A673 (cell line): Measurements from ENCODE around the gene TGFBR1.

Source experiments
- EZH2 ChIP-seq: fragments of 200-600 bp; sonication (generic); IDR thresholded peaks from 2 replicates; pipeline ENCODE4 v1.6.1; 2017; ENCODE audit warnings: borderline replicate concordance, low read depth, mild to moderate bottlenecking, mixed read lengths, antibody characterized with exemption, low read length; ENCODE audit not compliant: poor library complexity, severe bottlenecking
- TF ChIP-seq, protein P1 (sequence below): fragments of 300-800, 200-600 bp; sonication (generic); conservative IDR thresholded peaks from 2 replicates; pipeline ENCODE4 v1.5.1; 2017; ENCODE audit warnings: low read depth, mild to moderate bottlenecking, antibody characterized with exemption, low read length, moderate library complexity, mixed read lengths

DNA sequence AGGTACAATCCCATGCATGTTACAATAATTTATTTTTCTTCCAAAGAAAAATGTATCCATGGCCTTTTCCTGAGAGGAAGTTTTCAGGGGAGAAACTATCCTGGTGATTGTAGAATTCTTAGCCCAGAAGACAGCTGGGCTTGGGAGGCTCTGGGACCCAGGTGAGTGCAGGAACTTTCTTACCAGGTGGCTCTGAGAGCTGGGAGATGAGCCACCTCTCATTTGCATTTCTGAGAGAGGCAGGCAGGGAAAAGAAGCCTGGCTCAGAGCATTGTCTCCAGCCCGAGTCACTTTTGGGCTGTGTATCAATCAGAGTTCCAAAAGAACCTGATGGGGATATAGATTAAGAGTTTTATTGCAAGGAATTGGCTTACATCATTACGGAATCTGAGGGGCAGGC lies 64.2 kb downstream of the TGFBR1 start:
- TF ChIP-seq, protein P1, sequence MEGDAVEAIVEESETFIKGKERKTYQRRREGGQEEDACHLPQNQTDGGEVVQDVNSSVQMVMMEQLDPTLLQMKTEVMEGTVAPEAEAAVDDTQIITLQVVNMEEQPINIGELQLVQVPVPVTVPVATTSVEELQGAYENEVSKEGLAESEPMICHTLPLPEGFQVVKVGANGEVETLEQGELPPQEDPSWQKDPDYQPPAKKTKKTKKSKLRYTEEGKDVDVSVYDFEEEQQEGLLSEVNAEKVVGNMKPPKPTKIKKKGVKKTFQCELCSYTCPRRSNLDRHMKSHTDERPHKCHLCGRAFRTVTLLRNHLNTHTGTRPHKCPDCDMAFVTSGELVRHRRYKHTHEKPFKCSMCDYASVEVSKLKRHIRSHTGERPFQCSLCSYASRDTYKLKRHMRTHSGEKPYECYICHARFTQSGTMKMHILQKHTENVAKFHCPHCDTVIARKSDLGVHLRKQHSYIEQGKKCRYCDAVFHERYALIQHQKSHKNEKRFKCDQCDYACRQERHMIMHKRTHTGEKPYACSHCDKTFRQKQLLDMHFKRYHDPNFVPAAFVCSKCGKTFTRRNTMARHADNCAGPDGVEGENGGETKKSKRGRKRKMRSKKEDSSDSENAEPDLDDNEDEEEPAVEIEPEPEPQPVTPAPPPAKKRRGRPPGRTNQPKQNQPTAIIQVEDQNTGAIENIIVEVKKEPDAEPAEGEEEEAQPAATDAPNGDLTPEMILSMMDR = no peak
- no peak for TF ChIP-seq EZH2
